Activated CD8-positive, alpha-beta memory T cell treated with anti-CD3 and anti-CD28 coated beads, Interleukin-2, amount 50 U/mL, for 48 hours (primary cell): ENCODE results near the gene NF1.
"Not testable (repeated sequence)": the region's sequence is repeated elsewhere in the genome, so short reads cannot be mapped to it uniquely, and the experiment has no call there.

Experiments
- DNase-seq: peaks from one replicate; pipeline ENCODE4 v3.0.0-alpha.2; 2020

NF1 gene

GRCh38 chr17:31094600-31095235 is at the start of gene NF1:
Gene NF1 (plus strand): TSS chr17:31094977. CDS start chr17:31095310, 333 bp downstream.
- peak; percentile 94 for DNase-seq

- DNase-seq = not testable (repeated sequence)
Measured at GRCh38 chr17:31046856-31047425, 47.8 kb upstream of the NF1 start.

- no peak for DNase-seq
Measured at GRCh38 chr17:31048142-31048541, 46.6 kb upstream of the NF1 start.

GRCh38 chr17:31048780-31049179 is 46.0 kb upstream of the NF1 start:
- DNase-seq = no peak

GRCh38 chr17:31050948-31051347 is 43.8 kb upstream of the NF1 start:
- no peak for DNase-seq

- DNase-seq = no peak
Measured at GRCh38 chr17:31051506-31051905, 43.3 kb upstream of the NF1 start.

- no peak for DNase-seq
Measured at GRCh38 chr17:31052187-31052889, 42.4 kb upstream of the NF1 start.

GRCh38 chr17:31053071-31053470 is 41.7 kb upstream of the NF1 start:
- no peak for DNase-seq

GRCh38 chr17:31054761-31055160 is 40.0 kb upstream of the NF1 start:
- DNase-seq = no peak

- DNase-seq = no peak
Measured at GRCh38 chr17:31058976-31059375, 35.8 kb upstream of the NF1 start.

GRCh38 chr17:31060791-31061550 is 33.8 kb upstream of the NF1 start:
- no peak for DNase-seq

GRCh38 chr17:31061678-31062077 is 33.1 kb upstream of the NF1 start:
- no peak for DNase-seq

- no peak for DNase-seq
Measured at GRCh38 chr17:31062346-31062745, 32.4 kb upstream of the NF1 start.

GRCh38 chr17:31064707-31065106 is 30.1 kb upstream of the NF1 start:
- no peak for DNase-seq

GRCh38 chr17:31067691-31068184 is 27.0 kb upstream of the NF1 start:
- DNase-seq = no peak

GRCh38 chr17:31068291-31068690 is 26.5 kb upstream of the NF1 start:
- peak; percentile 76 for DNase-seq

- no peak for DNase-seq
Measured at GRCh38 chr17:31072186-31072585, 22.6 kb upstream of the NF1 start.

GRCh38 chr17:31073411-31073810 is 21.4 kb upstream of the NF1 start:
- no peak for DNase-seq

- DNase-seq = no peak
Measured at GRCh38 chr17:31074772-31075555, 19.8 kb upstream of the NF1 start.

- DNase-seq = no peak
Measured at GRCh38 chr17:31078290-31078689, 16.5 kb upstream of the NF1 start.

GRCh38 chr17:31079731-31080130 is 15.0 kb upstream of the NF1 start:
- no peak for DNase-seq

GRCh38 chr17:31085563-31085962 is 9.2 kb upstream of the NF1 start:
- DNase-seq = no peak

- no peak for DNase-seq
Measured at GRCh38 chr17:31089471-31089870, 5.3 kb upstream of the NF1 start.
